ENCODE measurements around the gene KDM4B.

The KDM4B gene

GRCh38 chr19:5129691-5130090 is 160.8 kb downstream of the KDM4B start:
- H4K20me1 ChIP-seq (ENCODE audit: insufficient read depth, low read length), result peaks cover 21% of the 10 kb centered on the region
- no peaks in the 10 kb centered on the region for H3K4me1 ChIP-seq (ENCODE audit: insufficient read depth, low read length)
- TF ChIP-seq CTCF (IDR thresholded peaks at IDR 0.05; ENCODE audit: borderline replicate concordance, extremely low read depth, low read length, poor library complexity, severe bottlenecking) (no peak), EZH2 (IDR thresholded peaks at IDR 0.05; ENCODE audit: borderline replicate concordance, low read depth, low read length, severe bottlenecking) (no peak)
- DNase-seq (no peak), ATAC-seq (ENCODE audit: insufficient read depth, low read depth) (no peak)
- no peak overlapping the region for H3K4me2 ChIP-seq (ENCODE audit: insufficient read depth, low read length)
- no peaks in the 10 kb centered on the region for H3K27me3 ChIP-seq (ENCODE audit: insufficient read depth, low read length, poor library complexity)
- H3K4me3 ChIP-seq (ENCODE audit: low read depth in 1 of 2, low read length in 2 of 2), result no peak overlapping the region
- H3K27ac ChIP-seq (ENCODE audit: low read length), result no peak overlapping the region
- H3K9me3 ChIP-seq (ENCODE audit: insufficient read depth, low read length, severe bottlenecking), result no peaks in the 10 kb centered on the region
- H2AFZ ChIP-seq (ENCODE audit: low read depth, low read length), result no peak overlapping the region
- H3K9ac ChIP-seq (ENCODE audit: low read depth, low read length), result no peak overlapping the region
- H3K79me2 ChIP-seq (ENCODE audit: insufficient read depth, low read length), result no peaks in the 10 kb centered on the region
- peaks cover 39% of the 10 kb centered on the region for H3K36me3 ChIP-seq (ENCODE audit: insufficient read depth, low read length)

GRCh38 chr19:5130371-5131030 is 161.6 kb downstream of the KDM4B start:
- Histone ChIP-seq H3K27ac (ENCODE audit: low read length) (no peak overlapping the region), H3K27me3 (ENCODE audit: insufficient read depth, low read length, poor library complexity) (no peaks in the 10 kb centered on the region), H3K79me2 (ENCODE audit: insufficient read depth, low read length) (no peaks in the 10 kb centered on the region), H3K4me3 (ENCODE audit: low read depth in 1 of 2, low read length in 2 of 2) (no peak overlapping the region), H3K4me2 (ENCODE audit: insufficient read depth, low read length) (no peak overlapping the region), H4K20me1 (ENCODE audit: insufficient read depth, low read length) (peaks cover 21% of the 10 kb centered on the region), H3K9ac (ENCODE audit: low read depth, low read length) (no peak overlapping the region), H2AFZ (ENCODE audit: low read depth, low read length) (no peak overlapping the region), H3K36me3 (ENCODE audit: insufficient read depth, low read length) (peaks cover 47% of the 10 kb centered on the region), H3K9me3 (ENCODE audit: insufficient read depth, low read length, severe bottlenecking) (no peaks in the 10 kb centered on the region), H3K4me1 (ENCODE audit: insufficient read depth, low read length) (no peaks in the 10 kb centered on the region)
- no peak for ATAC-seq (ENCODE audit: insufficient read depth, low read depth)
- TF ChIP-seq CTCF (IDR thresholded peaks at IDR 0.05; ENCODE audit: borderline replicate concordance, extremely low read depth, low read length, poor library complexity, severe bottlenecking) (no peak), EZH2 (IDR thresholded peaks at IDR 0.05; ENCODE audit: borderline replicate concordance, low read depth, low read length, severe bottlenecking) (no peak)
- no peak for DNase-seq

- TF ChIP-seq EZH2 (IDR thresholded peaks at IDR 0.05; ENCODE audit: borderline replicate concordance, low read depth, low read length, severe bottlenecking) (no peak), CTCF (IDR thresholded peaks at IDR 0.05; ENCODE audit: borderline replicate concordance, extremely low read depth, low read length, poor library complexity, severe bottlenecking) (no peak)
- ATAC-seq (ENCODE audit: insufficient read depth, low read depth) (no peak), DNase-seq (no peak)
- H3K4me3 ChIP-seq (ENCODE audit: low read depth in 1 of 2, low read length in 2 of 2), result no peak overlapping the region
- H4K20me1 ChIP-seq (ENCODE audit: insufficient read depth, low read length), result peaks cover 21% of the 10 kb centered on the region
- no peak overlapping the region for H3K27ac ChIP-seq (ENCODE audit: low read length)
- no peaks in the 10 kb centered on the region for H3K79me2 ChIP-seq (ENCODE audit: insufficient read depth, low read length)
- no peaks in the 10 kb centered on the region for H3K9me3 ChIP-seq (ENCODE audit: insufficient read depth, low read length, severe bottlenecking)
- H3K4me2 ChIP-seq (ENCODE audit: insufficient read depth, low read length), result no peak overlapping the region
- H3K36me3 ChIP-seq (ENCODE audit: insufficient read depth, low read length), result peaks cover 53% of the 10 kb centered on the region
- no peaks in the 10 kb centered on the region for H3K27me3 ChIP-seq (ENCODE audit: insufficient read depth, low read length, poor library complexity)
- no peak overlapping the region for H3K9ac ChIP-seq (ENCODE audit: low read depth, low read length)
- no peaks in the 10 kb centered on the region for H3K4me1 ChIP-seq (ENCODE audit: insufficient read depth, low read length)
- H2AFZ ChIP-seq (ENCODE audit: low read depth, low read length), result no peak overlapping the region
Measured at GRCh38 chr19:5131031-5131505, 162.2 kb downstream of the KDM4B start.

Data from DND-41 (cell line).